Measurements from ENCODE around the gene PRR36. TPM values are rescaled to one million over a fixed set of nuclear protein-coding genes. Genes with fewer than 3 reads are reported as not detected.

Gene PRR36
- total RNA-seq, 2 donors from 2014 or later: 0.22 to 0.37 TPM

GRCh38 chr19:7907122-7907521 lies 32.9 kb upstream of the PRR36 start:
- Histone ChIP-seq H3K9me3 (no peaks in the 10 kb centered on the region), H3K27me3 (no peaks in the 10 kb centered on the region), H3K4me1 (peaks cover 14% of the 10 kb centered on the region), H3K27ac (no peak overlapping the region), H3K9ac (ENCODE audit: low read depth in 2 of 2, low read length in 2 of 2) (no peak overlapping the region), H3K36me3 (peaks cover 8% of the 10 kb centered on the region), H3K4me3 (no peak overlapping the region)
- no peak for DNase-seq
- intact Hi-C loops (cut with DNase I): no loop called here
- TF ChIP-seq CTCF (IDR thresholded peaks at IDR 0.05): no peak

- no peak for TF ChIP-seq CTCF (IDR thresholded peaks at IDR 0.05)
- peaks cover 8% of the 10 kb centered on the region for H3K36me3 ChIP-seq
- H3K27ac ChIP-seq: no peak overlapping the region
- no peaks in the 10 kb centered on the region for H3K9me3 ChIP-seq
- intact Hi-C loops (cut with DNase I): no loop called here
- no peak for DNase-seq
- no peak overlapping the region for H3K4me3 ChIP-seq
- H3K9ac ChIP-seq (ENCODE audit: low read depth in 2 of 2, low read length in 2 of 2): no peak overlapping the region
- no peaks in the 10 kb centered on the region for H3K27me3 ChIP-seq
- H3K4me1 ChIP-seq: peaks cover 14% of the 10 kb centered on the region
Measured at GRCh38 chr19:7905859-7906258, 31.7 kb upstream of the PRR36 start.

GRCh38 chr19:7905268-7905667 lies 31.1 kb upstream of the PRR36 start:
- H3K9me3 ChIP-seq: no peaks in the 10 kb centered on the region
- no peak for TF ChIP-seq CTCF (IDR thresholded peaks at IDR 0.05)
- peaks cover 14% of the 10 kb centered on the region for H3K4me1 ChIP-seq
- H3K4me3 ChIP-seq: no peak overlapping the region
- intact Hi-C loops (cut with DNase I): no loop called here
- DNase-seq: no peak
- peaks cover 5% of the 10 kb centered on the region for H3K36me3 ChIP-seq
- no peak overlapping the region for H3K27ac ChIP-seq
- peak overlapping the region; percentile 91 for H3K9ac ChIP-seq (ENCODE audit: low read depth in 2 of 2, low read length in 2 of 2)
- no peaks in the 10 kb centered on the region for H3K27me3 ChIP-seq

- peak; percentile 62 for DNase-seq
- H3K9me3 ChIP-seq: no peaks in the 10 kb centered on the region
- no peaks in the 10 kb centered on the region for H3K27me3 ChIP-seq
- intact Hi-C loops (cut with DNase I): no loop called here
- H3K27ac ChIP-seq: peak overlapping the region; percentile 61
- peak overlapping the region; percentile 95 for H3K4me3 ChIP-seq
- no peaks in the 10 kb centered on the region for H3K36me3 ChIP-seq
- peaks cover 14% of the 10 kb centered on the region for H3K4me1 ChIP-seq
- H3K9ac ChIP-seq (ENCODE audit: low read depth in 2 of 2, low read length in 2 of 2): peak overlapping the region; percentile 91
- TF ChIP-seq CTCF (IDR thresholded peaks at IDR 0.05): no peak
Measured at GRCh38 chr19:7904074-7905020, 30.2 kb upstream of the PRR36 start.

- peaks cover 14% of the 10 kb centered on the region for H3K4me1 ChIP-seq
- no peaks in the 10 kb centered on the region for H3K36me3 ChIP-seq
- H3K9me3 ChIP-seq: no peaks in the 10 kb centered on the region
- H3K9ac ChIP-seq (ENCODE audit: low read depth in 2 of 2, low read length in 2 of 2): peak within 1 kb of the TSS; percentile 91
- no peaks in the 10 kb centered on the region for H3K27me3 ChIP-seq
- H3K4me3 ChIP-seq: peak within 1 kb of the TSS; percentile 95
- H3K27ac ChIP-seq: peak within 1 kb of the TSS; percentile 64
- intact Hi-C loops (cut with DNase I): no loop called here
- DNase-seq: peak; percentile 100
- TF ChIP-seq CTCF (IDR thresholded peaks at IDR 0.05): peak; percentile 37
Measured at GRCh38 chr19:7903244-7904073, 29.3 kb upstream of the PRR36 start, which contains the start of gene MAP2K7. MAP2K7 (plus strand) TSS chr19:7903877; CDS start chr19:7903945, 68 bp downstream.

Data from colonic mucosa (tissue), 4 donors.